Panc1 (cell line): Measurements from ENCODE around the gene DTYMK. TPM values are rescaled to one million over a fixed set of nuclear protein-coding genes. Genes with fewer than 3 reads are reported as not detected.

Experiments used
- ATAC-seq: fragments of 200-7000 bp; cut with Tn5 transposase; 2 replicates; pipeline ENCODE4 v1.9.1; 2020; ENCODE audit warnings: mild to moderate bottlenecking, moderate library complexity
- BruUV-seq: library from RNA; stranded (reverse); fragments of 400-500 nt; replicated peaks from 2 replicates; lab custom pipeline; 2021; lab: Mats Ljungman, UMichigan
- CTCF ChIA-PET: fragments of 300-600 bp; sonication (Branson Sonifier 250); formaldehyde crosslinking; loops from one replicate; lab custom pipeline; 2022; ENCODE audit warnings: antibody characterized with exemption; lab: Charles Lee
- POLR2A ChIA-PET: fragments of 300-600 bp; sonication (Branson Sonifier 250); formaldehyde crosslinking; loops from one replicate; lab custom pipeline; 2022; ENCODE audit warnings: antibody characterized with exemption; lab: Charles Lee
- DNase-seq: peaks from one replicate; pipeline ENCODE4 v3.0.0-alpha.2; 2010; ENCODE audit warnings: low read depth, low spot score
- H3K27ac ChIP-seq: 2 replicates; pipeline ENCODE4 v1.5.1; 2011; ENCODE audit warnings: mild to moderate bottlenecking, low read length, inconsistent platforms
- H3K27me3 ChIP-seq: fragments of 200-500 bp; sonication (Bioruptor generic); 2 replicates; pipeline ENCODE4 v1.6.0; 2014; ENCODE audit warnings: low read length, inconsistent platforms; ENCODE audit not compliant: control insufficient read depth, insufficient read depth
- H3K36me3 ChIP-seq: fragments of 200-500 bp; sonication (Bioruptor generic); 2 replicates; pipeline ENCODE4 v1.5.1; 2014; ENCODE audit warnings: inconsistent platforms, mild to moderate bottlenecking, low read length, moderate library complexity; ENCODE audit not compliant: control insufficient read depth, insufficient read depth
- H3K4me1 ChIP-seq: 2 replicates; pipeline ENCODE4 v1.5.1; 2011; ENCODE audit warnings: inconsistent platforms, mild to moderate bottlenecking, low read length, moderate library complexity; ENCODE audit not compliant: control insufficient read depth, insufficient read depth
- H3K4me3 ChIP-seq, 2 experiments: 2 replicates each; pipeline ENCODE4 v1.5.1; 2011 to 2012; ENCODE audit warnings: low read depth in 2 of 2, low read length in 2 of 2, mild to moderate bottlenecking in 2 of 2, inconsistent platforms in 1 of 2, moderate library complexity in 1 of 2
- H3K9me3 ChIP-seq: fragments of 200-500 bp; sonication (Bioruptor generic); 2 replicates; pipeline ENCODE4 v1.5.1; 2014; ENCODE audit warnings: low read depth, mild to moderate bottlenecking, inconsistent platforms, low read length, moderate library complexity; ENCODE audit not compliant: control insufficient read depth, insufficient read depth
- CTCF ChIP-seq: fragments of 450-650 bp; IDR thresholded peaks from 2 replicates; pipeline ENCODE4 v1.5.1; 2017; ENCODE audit warnings: mild to moderate bottlenecking
- POLR2AphosphoS5 ChIP-seq: IDR thresholded peaks from 2 replicates; pipeline ENCODE4 v1.6.1; 2012; ENCODE audit warnings: mild to moderate bottlenecking, low read depth, low read length, moderate library complexity
- SIN3A ChIP-seq: IDR thresholded peaks from 2 replicates; pipeline ENCODE4 v1.6.1; 2012; ENCODE audit warnings: low read depth, mild to moderate bottlenecking, low read length, moderate library complexity, borderline replicate concordance; ENCODE audit not compliant: insufficient read depth
- TCF7L2 ChIP-seq: IDR thresholded peaks from 2 replicates; pipeline ENCODE4 v1.6.1; 2011; ENCODE audit warnings: mild to moderate bottlenecking, low read depth, low read length, inconsistent platforms
- in situ Hi-C: cut with HindIII; loops from 2 replicates; pipeline ENCODE4 v1.10.0; 2016; ENCODE audit warnings: low sequenced_read_pairs, low pct_unique_long_range_greater_than_20kb
- intact Hi-C: fragments of 100-400 bp; cut with micrococcal nuclease; formaldehyde crosslinking; loops from one replicate; pipeline ENCODE4 v1.10.0; 2022; ENCODE audit not compliant: unreplicated experiment
- total RNA-seq: library from RNA; stranded (reverse); gene quantifications from one replicate; pipeline ENCODE4 v1.2.1, GENCODE V29; 2021; ENCODE audit not compliant: unreplicated experiment
- TF ChIP-seq, protein P1 (sequence below), 2 experiments: IDR thresholded peaks; 2 replicates each; pipeline ENCODE4 v1.6.1; 2011 to 2012; ENCODE audit warnings: low read depth in 2 of 2, control low read depth in 1 of 2, low read length in 1 of 2, mild to moderate bottlenecking in 1 of 2, moderate library complexity in 1 of 2; ENCODE audit not compliant: insufficient read depth in 1 of 2

DTYMK gene
- total RNA-seq, 1 experiment from 2014 or later, result 122 TPM

GRCh38 chr2:241702155-241703031 lies 15.8 kb upstream of the DTYMK start:
- DNase-seq (no peak), ATAC-seq (peak; percentile 86)
- Histone ChIP-seq H3K27ac (peak overlapping the region; percentile 71), H3K36me3 (no peaks in the 10 kb centered on the region; the same call in 1 of the 2 replicates), H3K4me3 (peak overlapping the region; percentile 71 to 77), H3K9me3 (no peaks in the 10 kb centered on the region), H3K27me3 (no peaks in the 10 kb centered on the region), H3K4me1 (peaks cover 10% of the 10 kb centered on the region)
- in situ Hi-C loops, result no loop called here
- no TSS peak for BruUV-seq
- CTCF ChIA-PET, result no interaction called here
- POLR2A ChIA-PET, result interaction anchor here (0.6 to 1.2 kb wide), 4 partner anchors 12 to 664 kb away, joined by 4 to 20 read pairs (median 10); partner anchors contain the start of gene DTYMK
- intact Hi-C loops, result no loop called here
- TF ChIP-seq, protein P1, sequence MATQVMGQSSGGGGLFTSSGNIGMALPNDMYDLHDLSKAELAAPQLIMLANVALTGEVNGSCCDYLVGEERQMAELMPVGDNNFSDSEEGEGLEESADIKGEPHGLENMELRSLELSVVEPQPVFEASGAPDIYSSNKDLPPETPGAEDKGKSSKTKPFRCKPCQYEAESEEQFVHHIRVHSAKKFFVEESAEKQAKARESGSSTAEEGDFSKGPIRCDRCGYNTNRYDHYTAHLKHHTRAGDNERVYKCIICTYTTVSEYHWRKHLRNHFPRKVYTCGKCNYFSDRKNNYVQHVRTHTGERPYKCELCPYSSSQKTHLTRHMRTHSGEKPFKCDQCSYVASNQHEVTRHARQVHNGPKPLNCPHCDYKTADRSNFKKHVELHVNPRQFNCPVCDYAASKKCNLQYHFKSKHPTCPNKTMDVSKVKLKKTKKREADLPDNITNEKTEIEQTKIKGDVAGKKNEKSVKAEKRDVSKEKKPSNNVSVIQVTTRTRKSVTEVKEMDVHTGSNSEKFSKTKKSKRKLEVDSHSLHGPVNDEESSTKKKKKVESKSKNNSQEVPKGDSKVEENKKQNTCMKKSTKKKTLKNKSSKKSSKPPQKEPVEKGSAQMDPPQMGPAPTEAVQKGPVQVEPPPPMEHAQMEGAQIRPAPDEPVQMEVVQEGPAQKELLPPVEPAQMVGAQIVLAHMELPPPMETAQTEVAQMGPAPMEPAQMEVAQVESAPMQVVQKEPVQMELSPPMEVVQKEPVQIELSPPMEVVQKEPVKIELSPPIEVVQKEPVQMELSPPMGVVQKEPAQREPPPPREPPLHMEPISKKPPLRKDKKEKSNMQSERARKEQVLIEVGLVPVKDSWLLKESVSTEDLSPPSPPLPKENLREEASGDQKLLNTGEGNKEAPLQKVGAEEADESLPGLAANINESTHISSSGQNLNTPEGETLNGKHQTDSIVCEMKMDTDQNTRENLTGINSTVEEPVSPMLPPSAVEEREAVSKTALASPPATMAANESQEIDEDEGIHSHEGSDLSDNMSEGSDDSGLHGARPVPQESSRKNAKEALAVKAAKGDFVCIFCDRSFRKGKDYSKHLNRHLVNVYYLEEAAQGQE (IDR thresholded peaks at IDR 0.05; ENCODE audit: insufficient read depth in 1 of 2, low read depth in 2 of 2, low read length in 1 of 2), result no peak
- TF ChIP-seq CTCF (no peak; the same call in 1 of the 2 replicates), SIN3A (no peak), POLR2AphosphoS5 (no peak), TCF7L2 (no peak)

- H3K27ac ChIP-seq, result peak within 1 kb of the TSS; percentile 76
- no TSS peak for BruUV-seq
- no peaks in the 10 kb centered on the region for H3K9me3 ChIP-seq
- no peaks in the 10 kb centered on the region for H3K27me3 ChIP-seq
- peak within 1 kb of the TSS; percentile 71 to 77 for H3K4me3 ChIP-seq
- ChIA-PET CTCF (no interaction called here), POLR2A (interaction anchor here (0.6 to 1.2 kb wide), 6 partner anchors 13 to 553 kb away, joined by 3 to 17 read pairs (median 4); partner anchors contain the start of genes D2HGDH and DTYMK)
- intact Hi-C loops (no loop called here), in situ Hi-C loops (no loop called here)
- H3K36me3 ChIP-seq, result no peaks in the 10 kb centered on the region; the same call in 1 of the 2 replicates
- peaks cover 10% of the 10 kb centered on the region for H3K4me1 ChIP-seq
- ATAC-seq (peak; percentile 86), DNase-seq (no peak)
- TF ChIP-seq POLR2AphosphoS5, result peak; percentile 54; the same call in 1 of the 2 replicates
- no peak for TF ChIP-seq TCF7L2
- TF ChIP-seq SIN3A, result peak; percentile 85; the same call in 1 of the 2 replicates
Measured at GRCh38 chr2:241701399-241702154, 15.0 kb upstream of the DTYMK start, which contains the start of gene ING5. Gene ING5 (plus strand): TSS chr2:241702039. CDS start chr2:241702066, 27 bp downstream.
